ENCODE measurements around the gene KCNH6. TPM values are rescaled to one million over a fixed set of nuclear protein-coding genes. Genes with fewer than 3 reads are reported as not detected.
A peak's percentile ranks its signal among the peaks of the same experiment; 100 is the strongest.

The KCNH6 gene
- total and polyA plus RNA-seq, 9 of the 15 experiments (the other 6 are each of a cell fraction or from before 2014, with no cell fraction given) = not detected

DNA sequence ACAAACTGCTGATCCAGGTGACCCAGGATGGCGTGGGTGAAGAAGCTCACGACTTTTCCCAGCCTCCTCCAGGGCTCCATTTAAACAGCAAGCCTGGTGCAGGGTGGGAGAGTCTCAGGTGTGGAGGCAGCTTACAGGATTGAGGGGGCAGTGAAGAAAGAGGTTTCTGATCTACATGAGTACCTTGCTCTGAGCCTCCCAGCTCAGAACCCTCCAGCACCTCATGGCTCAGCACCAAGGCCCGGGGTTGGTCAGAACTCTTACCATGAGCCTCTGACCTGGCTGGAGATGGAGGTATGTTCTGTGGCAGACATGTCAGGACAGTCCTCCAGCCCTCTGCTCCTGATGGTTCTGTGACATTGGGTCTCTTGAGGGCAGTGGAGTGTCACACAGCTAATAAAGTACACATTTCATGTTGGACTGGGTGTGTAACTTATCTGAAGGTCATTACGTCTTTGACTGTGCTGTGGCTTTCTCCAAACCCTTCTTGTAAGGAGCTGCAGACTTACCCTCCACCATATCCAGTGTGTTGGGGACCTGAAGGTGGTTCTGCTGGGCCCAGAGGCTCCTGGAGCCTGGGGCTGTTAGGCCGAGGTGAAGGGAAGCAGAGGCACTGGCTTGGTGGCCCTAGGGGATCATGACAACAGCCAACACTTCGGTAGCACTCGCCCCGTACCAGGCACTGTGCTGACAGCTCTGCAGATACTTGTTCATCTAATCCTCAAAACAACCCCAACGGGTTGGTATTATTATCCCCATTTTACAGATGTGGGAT lies 23.3 kb downstream of the KCNH6 start:
- POLR2A ChIA-PET = interaction anchor here (0.6 to 1.5 kb wide), 5 partner anchors 10 to 245 kb away, joined by 3 to 4 read pairs (median 3); no protein-coding TSS in a partner anchor
- BruUV-seq (replicated peaks) = no TSS peak
- no peak for ATAC-seq

DNA sequence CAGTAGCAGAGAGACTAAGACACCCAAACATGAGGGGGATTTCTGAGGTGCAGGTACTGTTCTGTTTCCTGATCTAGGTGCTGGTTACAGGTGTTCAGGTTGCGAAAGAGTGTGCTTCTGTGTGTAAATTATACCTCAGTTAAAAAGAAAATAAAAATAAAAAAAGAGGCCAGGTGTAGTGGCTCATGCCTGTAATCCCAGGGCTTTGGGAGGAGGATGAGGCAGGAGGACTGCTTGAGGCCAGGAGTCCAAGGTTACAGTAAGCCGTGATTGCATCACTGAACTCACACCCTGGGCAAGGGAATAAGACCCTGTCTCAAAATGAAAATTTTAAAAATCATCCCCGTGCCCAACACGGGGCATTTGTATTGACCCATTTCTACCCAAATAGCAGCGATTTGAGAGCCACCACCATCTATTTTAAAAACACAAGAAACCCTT lies 23.9 kb downstream of the KCNH6 start:
- no peak for ATAC-seq
- H3K4me1 ChIP-seq (replicated peaks in 1 of 2; ENCODE audit: control insufficient read depth in 2 of 2, insufficient read depth in 2 of 2, low read length in 2 of 2) = peaks cover 0 to 22% of the 10 kb centered on the region in 2 experiments; a peak in 3 of 5 replicates
- TF ChIP-seq FOXJ2 (tag; IDR thresholded peaks at IDR 0.05) = no peak
- TF ChIP-seq FIP1L1 (IDR thresholded peaks at IDR 0.05; ENCODE audit: low read depth, low read length, poor library complexity, severe bottlenecking) = no peak
- TF ChIP-seq, protein P1, sequence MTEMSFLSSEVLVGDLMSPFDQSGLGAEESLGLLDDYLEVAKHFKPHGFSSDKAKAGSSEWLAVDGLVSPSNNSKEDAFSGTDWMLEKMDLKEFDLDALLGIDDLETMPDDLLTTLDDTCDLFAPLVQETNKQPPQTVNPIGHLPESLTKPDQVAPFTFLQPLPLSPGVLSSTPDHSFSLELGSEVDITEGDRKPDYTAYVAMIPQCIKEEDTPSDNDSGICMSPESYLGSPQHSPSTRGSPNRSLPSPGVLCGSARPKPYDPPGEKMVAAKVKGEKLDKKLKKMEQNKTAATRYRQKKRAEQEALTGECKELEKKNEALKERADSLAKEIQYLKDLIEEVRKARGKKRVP (CRISPR knock-in tag; IDR thresholded peaks at IDR 0.05) = no peak
- TF ChIP-seq L3MBTL2 (IDR thresholded peaks at IDR 0.05) = no peak
- no peak for TF ChIP-seq CEBPG (CRISPR knock-in tag; IDR thresholded peaks at IDR 0.05)
- TF ChIP-seq CEBPG (tag; conservative IDR thresholded peaks at IDR 0.05 in 1 of 2, IDR thresholded peaks at IDR 0.05 in 1 of 2) = peak in 1 of 2 experiments; percentile 25; a peak in 1 of 4 replicates
- TF ChIP-seq, protein P2, sequence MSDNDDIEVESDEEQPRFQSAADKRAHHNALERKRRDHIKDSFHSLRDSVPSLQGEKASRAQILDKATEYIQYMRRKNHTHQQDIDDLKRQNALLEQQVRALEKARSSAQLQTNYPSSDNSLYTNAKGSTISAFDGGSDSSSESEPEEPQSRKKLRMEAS (CRISPR knock-in tag; IDR thresholded peaks at IDR 0.05) = no peak
- no peak for TF ChIP-seq SMAD2 (IDR thresholded peaks at IDR 0.05; ENCODE audit: low read depth, low read length)
- TF ChIP-seq MAFG (tag; conservative IDR thresholded peaks at IDR 0.05) = no peak
- TF ChIP-seq CEBPB (tag; IDR thresholded peaks at IDR 0.05) = peak; percentile 40; the same call in 1 of the 2 replicates
- no peak for TF ChIP-seq NR2C1 (IDR thresholded peaks at IDR 0.05)
- no peak for TF ChIP-seq NR2C1 (tag; IDR thresholded peaks at IDR 0.05)
- no peak for TF ChIP-seq ZNF75A (CRISPR knock-in tag; IDR thresholded peaks at IDR 0.05)
- TF ChIP-seq HMGN3 (IDR thresholded peaks at IDR 0.05; ENCODE audit: borderline replicate concordance, extremely low read depth, insufficient read length, low read depth, low read length) = no peak

More for the DNA sequence above, 23.3 kb downstream of the KCNH6 start:
- in situ Hi-C loops (cut with MboI) = no loop called here
- TF ChIP-seq BCOR (IDR thresholded peaks at IDR 0.05) (peak; percentile 61), ZNF436 (CRISPR knock-in tag; IDR thresholded peaks at IDR 0.05) (no peak)
- no peak overlapping the region for H3K4me3 ChIP-seq
- no peak overlapping the region for H3K4me2 ChIP-seq (ENCODE audit: insufficient read depth, low read length)
- H3K9ac ChIP-seq (ENCODE audit: insufficient read depth in 1 of 2, low read depth in 2 of 2, low read length in 2 of 2) = peak overlapping the region in 1 of 2 experiments; percentile 53; a peak in 1 of 4 replicates
- H3K4me1 ChIP-seq (replicated peaks in 1 of 2; ENCODE audit: control insufficient read depth in 2 of 2, insufficient read depth in 2 of 2, low read length in 2 of 2) = peaks cover 0 to 22% of the 10 kb centered on the region in 2 experiments; a peak in 2 of 5 replicates
- H3K79me2 ChIP-seq (ENCODE audit: control insufficient read depth, insufficient read depth, low read length) = peaks cover 18% of the 10 kb centered on the region
- H3K36me3 ChIP-seq (ENCODE audit: control insufficient read depth, insufficient read depth, low read length) = no peaks in the 10 kb centered on the region
- no peaks in the 10 kb centered on the region for H3K9me1 ChIP-seq (ENCODE audit: control insufficient read depth, insufficient read depth, low read length)
- H3K9me3 ChIP-seq (replicated peaks; ENCODE audit: control insufficient read depth, insufficient read depth, low read depth, low read length) = no peaks in the 10 kb centered on the region
- 51% methylated on average over 9 of the region's 9 CpGs for WGBS (ENCODE audit: insufficient coverage, low coverage, missing lambda C conversion rate)
- intact Hi-C loops (cut with micrococcal nuclease) = no loop called here
- H4K20me1 ChIP-seq (replicated peaks; ENCODE audit: control insufficient read depth, insufficient read depth, low read length) = peaks cover 3% of the 10 kb centered on the region; the same call in 1 of the 2 replicates
- H3K27ac ChIP-seq (ENCODE audit: extremely low read depth, low read depth, low read length) = no peak overlapping the region
- FAIRE-seq (no peak), DNase-seq (ENCODE audit: extremely low read depth in 1 of 4, low spot score in 3 of 4) (no peak)
- no peak overlapping the region for H2AFZ ChIP-seq (ENCODE audit: low read depth, low read length)
- no peaks in the 10 kb centered on the region for H3K27me3 ChIP-seq (ENCODE audit: control insufficient read depth in 2 of 2, insufficient read depth in 2 of 2, low read length in 2 of 2)
- CTCF ChIA-PET (ENCODE audit: low intra/inter-chr PET ratio) = no interaction called here

More for the DNA sequence above, 23.9 kb downstream of the KCNH6 start:
- no peak overlapping the region for H3K4me2 ChIP-seq (ENCODE audit: insufficient read depth, low read length)
- WGBS (ENCODE audit: insufficient coverage, low coverage, missing lambda C conversion rate) = 62% methylated on average over 5 of the region's 5 CpGs
- H3K9me3 ChIP-seq (replicated peaks; ENCODE audit: control insufficient read depth, insufficient read depth, low read depth, low read length) = no peaks in the 10 kb centered on the region
- ChIA-PET POLR2A (interaction anchor here (1.2 to 1.5 kb wide), 2 partner anchors 11 to 116 kb away, joined by 3 to 4 read pairs; no protein-coding TSS in a partner anchor), CTCF (ENCODE audit: low intra/inter-chr PET ratio) (no interaction called here)
- BruUV-seq (replicated peaks) = no TSS peak
- no peak overlapping the region for H2AFZ ChIP-seq (ENCODE audit: low read depth, low read length)
- DNase-seq (ENCODE audit: extremely low read depth in 1 of 4, low spot score in 3 of 4) (no peak), FAIRE-seq (no peak)
- H3K36me3 ChIP-seq (ENCODE audit: control insufficient read depth, insufficient read depth, low read length) = no peaks in the 10 kb centered on the region
- no peak overlapping the region for H3K27ac ChIP-seq (ENCODE audit: extremely low read depth, low read depth, low read length)
- peaks cover 6% of the 10 kb centered on the region; the same call in 1 of the 2 replicates for H4K20me1 ChIP-seq (replicated peaks; ENCODE audit: control insufficient read depth, insufficient read depth, low read length)
- intact Hi-C loops (cut with micrococcal nuclease) = no loop called here
- H3K4me3 ChIP-seq = no peak overlapping the region
- H3K27me3 ChIP-seq (ENCODE audit: control insufficient read depth in 2 of 2, insufficient read depth in 2 of 2, low read length in 2 of 2) = no peaks in the 10 kb centered on the region
- H3K9ac ChIP-seq (ENCODE audit: insufficient read depth in 1 of 2, low read depth in 2 of 2, low read length in 2 of 2) = no peak overlapping the region
- peaks cover 24% of the 10 kb centered on the region for H3K79me2 ChIP-seq (ENCODE audit: control insufficient read depth, insufficient read depth, low read length)
- no peaks in the 10 kb centered on the region for H3K9me1 ChIP-seq (ENCODE audit: control insufficient read depth, insufficient read depth, low read length)
- in situ Hi-C loops (cut with MboI) = no loop called here
